HCT116 (cell line): ENCODE data around the gene SNRNP70. TPM values are rescaled to one million over a fixed set of nuclear protein-coding genes. Genes with fewer than 3 reads are reported as not detected.

ENCODE experiments used
- ATAC-seq: fragments of 200-7000 bp; cut with Tn5 transposase; 2 replicates; pipeline ENCODE4 v1.9.1; 2020; ENCODE audit warnings: mild to moderate bottlenecking, moderate library complexity
- BruUV-seq: library from RNA; stranded (reverse); fragments of 400-500 nt; replicated peaks from 2 replicates; lab custom pipeline; 2021; lab: Mats Ljungman, UMichigan
- CTCF ChIA-PET: fragments of 300-600 bp; sonication (Branson Sonifier 250); formaldehyde crosslinking; loops from one replicate; lab custom pipeline; 2021; ENCODE audit warnings: antibody characterized with exemption; lab: Charles Lee
- POLR2A ChIA-PET: fragments of 300-600, 350-600 bp; sonication (Branson Sonifier 250); formaldehyde crosslinking; loops from one replicate; lab custom pipeline; 2021; ENCODE audit warnings: antibody characterized with exemption; lab: Charles Lee
- RAD21 ChIA-PET, 2 experiments: fragments of 300-600 bp; sonication (Branson Sonifier 250); formaldehyde crosslinking; loops; one replicate each; lab custom pipeline; 2023; ENCODE audit warnings: low total read pairs in 2 of 2; ENCODE audit not compliant: uncharacterized antibody in 2 of 2, unreplicated experiment in 2 of 2, low non-redundant PET in 1 of 2; lab: Charles Lee
- DNase-seq: peaks from one replicate; pipeline ENCODE4 v3.0.0-alpha.2; 2010; ENCODE audit warnings: low read depth, low spot score
- H2AFZ ChIP-seq: fragments of 200-600 bp; shearing (Covaris generic), sonication (generic); 2 replicates; pipeline ENCODE4 v1.6.1; 2017; ENCODE audit warnings: low read depth, mixed run types, mixed read lengths, antibody characterized with exemption, low read length; ENCODE audit not compliant: poor library complexity, severe bottlenecking
- H3K27ac ChIP-seq: 2 replicates; pipeline ENCODE4 v1.5.1; 2012; ENCODE audit warnings: low read depth, low read length
- H3K27me3 ChIP-seq: fragments of 200-600 bp; sonication (generic); 2 replicates; pipeline ENCODE4 v1.6.1; 2016; ENCODE audit warnings: mixed run types, low read length, mixed read lengths; ENCODE audit not compliant: insufficient read depth
- H3K36me3 ChIP-seq, 2 experiments: fragments of 200-500 bp in 1 of 2; fragments of 200-600 bp in 1 of 2; sonication (Bioruptor generic) in 1 of 2; sonication (generic) in 1 of 2; 2 replicates each; pipeline versions ENCODE4 v1.5.1 to v1.6.1; 2014 to 2016; ENCODE audit warnings: low read length in 2 of 2, inconsistent platforms in 1 of 2, mixed read lengths in 1 of 2, mixed run types in 1 of 2; ENCODE audit not compliant: insufficient read depth in 2 of 2, control insufficient read depth in 1 of 2
- H3K4me1 ChIP-seq, 2 experiments: fragments of 200-600 bp in 1 of 2; sonication (generic) in 1 of 2; 2 replicates each; pipeline versions ENCODE4 v1.5.1 to v1.6.1; 2012 to 2017; ENCODE audit warnings: low read length in 2 of 2, inconsistent platforms in 1 of 2, mild to moderate bottlenecking in 1 of 2, mixed read lengths in 1 of 2, mixed run types in 1 of 2, moderate library complexity in 1 of 2; ENCODE audit not compliant: insufficient read depth in 2 of 2, control insufficient read depth in 1 of 2
- H3K4me2 ChIP-seq: fragments of 200-600 bp; sonication (generic); 2 replicates; pipeline ENCODE4 v1.6.1; 2017; ENCODE audit warnings: mixed run types, low read length, mixed read lengths
- H3K4me3 ChIP-seq, 2 experiments: fragments of 200-600 bp in 1 of 2; sonication (generic) in 1 of 2; replicated peaks in 1 of 2; 2 replicates each; pipeline ENCODE4 v1.5.1; 2011 to 2016; ENCODE audit warnings: low read length in 2 of 2, control low read depth in 1 of 2, low read depth in 1 of 2, mild to moderate bottlenecking in 1 of 2, mixed read lengths in 1 of 2, mixed run types in 1 of 2
- H3K79me2 ChIP-seq: fragments of 200-600 bp; sonication (generic); 2 replicates; pipeline ENCODE4 v1.6.1; 2017; ENCODE audit warnings: mild to moderate bottlenecking, mixed run types, low read length, moderate library complexity, mixed read lengths; ENCODE audit not compliant: insufficient read depth
- H3K9ac ChIP-seq: fragments of 200-600 bp; sonication (generic); 2 replicates; pipeline ENCODE4 v1.6.1; 2016; ENCODE audit warnings: low read length, mixed read lengths
- H3K9me2 ChIP-seq: fragments of 200-600 bp; sonication (generic), shearing (Covaris generic); 2 replicates; pipeline ENCODE4 v1.6.1; 2017; ENCODE audit warnings: mixed run types, mild to moderate bottlenecking, moderate library complexity; ENCODE audit not compliant: insufficient read depth
- H3K9me3 ChIP-seq, 2 experiments: fragments of 200-500 bp in 1 of 2; fragments of 200-600 bp in 1 of 2; sonication (Bioruptor generic) in 1 of 2; sonication (generic) in 1 of 2; 2 replicates each; pipeline ENCODE4 v1.6.1; 2014 to 2017; ENCODE audit warnings: low read length in 2 of 2, mixed read lengths in 2 of 2, inconsistent platforms in 1 of 2, low read depth in 1 of 2, mild to moderate bottlenecking in 1 of 2, mixed run types in 1 of 2, moderate library complexity in 1 of 2; ENCODE audit not compliant: control insufficient read depth in 1 of 2, insufficient read depth in 1 of 2
- H4K20me1 ChIP-seq: fragments of 200-600 bp; sonication (generic), shearing (Covaris generic); 2 replicates; pipeline ENCODE4 v1.6.1; 2017; ENCODE audit warnings: mixed run types, mild to moderate bottlenecking, moderate library complexity; ENCODE audit not compliant: insufficient read depth
- ATF3 ChIP-seq: IDR thresholded peaks from 2 replicates; pipeline ENCODE4 v1.6.1; 2012
- CBX3 ChIP-seq: IDR thresholded peaks from 2 replicates; pipeline ENCODE4 v1.6.1; 2012; ENCODE audit warnings: low read depth
- POLR2A ChIP-seq: IDR thresholded peaks from 2 replicates; pipeline ENCODE4 v1.7.0; 2011; ENCODE audit warnings: borderline replicate concordance; ENCODE audit not compliant: insufficient read depth, insufficient read length; ENCODE audit errors: extremely low read depth
- POLR2AphosphoS5 ChIP-seq: IDR thresholded peaks from 2 replicates; pipeline ENCODE4 v1.6.1; 2011; ENCODE audit warnings: mild to moderate bottlenecking, low read depth, low read length, moderate library complexity
- RAD21 ChIP-seq: IDR thresholded peaks from 2 replicates; pipeline ENCODE4 v1.6.1; 2012; ENCODE audit warnings: low read depth, mild to moderate bottlenecking
- SIN3A ChIP-seq: IDR thresholded peaks from 2 replicates; pipeline ENCODE4 v1.6.1; 2012; ENCODE audit warnings: low read depth
- TCF7L2 ChIP-seq: IDR thresholded peaks from 2 replicates; pipeline ENCODE4 v1.7.0; 2011; ENCODE audit warnings: borderline replicate concordance, inconsistent platforms; ENCODE audit not compliant: insufficient read depth, insufficient read length; ENCODE audit errors: extremely low read depth
- YY1 ChIP-seq: IDR thresholded peaks from 2 replicates; pipeline ENCODE4 v1.6.1; 2011; ENCODE audit warnings: low read length, low read depth, moderate library complexity, mild to moderate bottlenecking; ENCODE audit not compliant: insufficient replicate concordance; ENCODE audit errors: extremely low read depth
- ZFX ChIP-seq: fragments of 450-650 bp; IDR thresholded peaks from 2 replicates; pipeline ENCODE4 v1.6.1; 2017
- ZNF274 ChIP-seq: fragments of 200-500 bp; sonication (Bioruptor generic); IDR thresholded peaks from 2 replicates; pipeline ENCODE4 v1.6.1; 2014; ENCODE audit warnings: mild to moderate bottlenecking, low read depth, low read length, inconsistent platforms
- intact Hi-C: fragments of 100-400 bp; cut with micrococcal nuclease; formaldehyde crosslinking; loops from 2 replicates; pipeline ENCODE4 v1.10.0; 2022
- total RNA-seq: library from RNA; stranded (reverse); gene quantifications from one replicate; pipeline ENCODE4 v1.2.1, GENCODE V29; 2021; ENCODE audit not compliant: unreplicated experiment

SNRNP70 gene
- total RNA-seq, 1 experiment from 2014 or later = 236 TPM

DNA sequence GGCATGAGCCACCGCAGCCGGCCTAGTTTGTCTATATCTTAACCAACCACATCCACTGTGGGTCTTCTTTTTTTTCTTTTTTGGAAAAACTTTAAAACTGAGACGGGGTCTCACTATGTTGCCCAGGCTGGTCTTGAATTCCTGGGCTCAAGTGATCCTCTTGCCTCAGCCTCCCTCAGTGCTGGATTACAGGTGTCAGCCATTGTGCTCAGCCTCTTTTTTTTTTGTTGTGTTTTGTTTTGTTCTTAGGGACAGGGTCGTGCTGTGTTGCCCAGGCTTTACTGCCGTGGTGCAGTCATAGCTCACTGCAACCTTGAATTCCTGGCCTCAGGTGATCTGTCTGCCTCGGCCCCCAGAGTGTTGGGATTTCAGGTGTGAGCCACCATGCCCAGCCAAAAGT lies 7.4 kb downstream of the SNRNP70 start:
- CTCF ChIA-PET = no interaction called here
- POLR2A ChIA-PET = no interaction called here
- DNase-seq (no peak), ATAC-seq (no peak)
- Histone ChIP-seq H3K27me3 (no peaks in the 10 kb centered on the region), H3K27ac (no peak overlapping the region), H2AFZ (no peak overlapping the region), H3K9ac (no peak overlapping the region), H4K20me1 (peaks cover 37% of the 10 kb centered on the region; the same call in 1 of the 2 replicates), H3K4me2 (no peak overlapping the region), H3K4me1 (peaks cover 0 to 3% of the 10 kb centered on the region in 2 experiments; a peak in 2 of 4 replicates), H3K9me3 (no peaks in the 10 kb centered on the region), H3K36me3 (peaks cover 41 to 68% of the 10 kb centered on the region in 2 experiments), H3K4me3 (no peak overlapping the region), H3K79me2 (peaks cover 99% of the 10 kb centered on the region), H3K9me2 (no peaks in the 10 kb centered on the region)
- BruUV-seq = no TSS peak
- intact Hi-C loops = no loop called here
- RAD21 ChIA-PET = no interaction called here
- no peak for TF ChIP-seq YY1
- no peak for TF ChIP-seq ZNF274
- no peak for TF ChIP-seq CBX3
- no peak for TF ChIP-seq POLR2A
- no peak for TF ChIP-seq SIN3A
- TF ChIP-seq RAD21 = no peak
- no peak for TF ChIP-seq TCF7L2
- no peak for TF ChIP-seq ZFX
- no peak for TF ChIP-seq POLR2AphosphoS5
- no peak for TF ChIP-seq ATF3
